Dedifferentiated amniotic fluid mesenchymal stem cell (primary cell): ENCODE data around the gene WDR7.

Experiments used
- DNase-seq: peaks from one replicate; pipeline ENCODE4 v3.0.0-alpha.2; 2016; ENCODE audit errors: extremely low spot score

WDR7 gene

DNA sequence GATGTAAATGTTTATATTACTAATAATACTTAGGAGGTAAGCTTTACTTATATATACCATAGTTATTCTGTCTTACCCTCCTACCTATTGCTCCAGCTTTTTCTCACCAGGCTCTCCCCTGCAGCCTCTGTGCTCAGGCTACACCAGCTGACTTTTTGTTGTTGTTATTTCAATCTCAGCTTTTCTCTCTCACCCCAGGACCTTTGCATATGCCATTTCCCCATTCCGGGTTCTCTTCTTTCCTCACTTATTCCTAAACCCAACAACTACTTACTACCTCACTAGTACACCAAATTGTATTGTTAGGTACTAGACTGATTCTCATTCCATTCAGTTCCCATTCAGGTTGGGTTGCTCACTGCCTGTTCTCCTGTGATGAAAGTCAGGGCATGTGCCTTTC lies 339.5 kb downstream of the WDR7 start:
- no peak for DNase-seq

DNA sequence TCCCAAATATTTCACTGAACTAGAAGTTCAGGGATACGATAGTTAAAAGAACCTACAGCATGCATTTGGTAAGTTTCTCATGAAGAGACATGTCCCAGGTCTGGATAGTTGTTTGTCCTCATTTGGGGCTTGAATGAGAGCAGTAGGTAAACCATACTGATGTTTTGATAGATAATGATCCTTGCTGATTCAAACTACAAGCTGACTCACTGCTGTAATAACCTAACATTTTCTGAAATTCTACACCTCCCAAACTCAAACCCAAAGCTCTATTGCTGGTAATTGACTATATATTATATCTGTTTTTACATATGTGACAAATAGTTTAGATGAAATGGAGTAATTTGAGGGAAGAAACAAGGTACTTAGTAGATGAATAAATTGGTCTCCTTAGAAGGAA lies 341.6 kb downstream of the WDR7 start:
- no peak for DNase-seq

DNA sequence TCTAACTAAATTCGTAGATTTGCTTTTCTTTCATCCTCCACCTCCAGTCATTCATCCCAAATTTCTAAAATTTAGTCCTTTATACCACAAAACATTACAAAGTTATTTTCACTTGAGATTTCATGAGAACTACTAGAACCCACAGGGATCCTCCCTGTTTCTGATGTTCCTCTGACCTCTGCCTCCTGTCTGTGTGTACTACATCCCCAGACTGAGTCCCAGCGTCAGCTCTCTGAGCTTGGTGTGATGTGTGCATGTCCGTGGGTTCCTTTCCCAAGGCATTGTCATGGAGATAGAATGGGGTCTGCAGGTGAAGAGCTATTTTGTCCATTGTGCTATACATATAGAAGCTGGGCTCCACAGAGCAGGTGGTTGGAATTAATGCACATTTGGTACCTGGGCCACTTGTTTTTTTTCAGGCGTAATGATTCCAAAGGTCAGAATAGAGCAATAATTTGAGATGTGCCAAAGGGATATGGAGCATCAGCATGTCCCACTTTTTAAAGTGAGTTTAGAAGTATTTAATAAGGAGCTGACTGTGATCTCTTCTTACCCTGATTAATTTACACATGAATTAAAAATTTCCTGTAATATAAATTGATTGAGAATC lies 344.5 kb downstream of the WDR7 start:
- no peak for DNase-seq

- DNase-seq = no peak
These were observed 346.0 kb downstream of the WDR7 start for GRCh38 chr18:56997200-56997599.

GRCh38 chr18:56999823-57000222 lies 348.7 kb downstream of the WDR7 start:
- DNase-seq = no peak

- no peak for DNase-seq
These were observed 351.5 kb downstream of the WDR7 start for GRCh38 chr18:57002627-57003026.

- no peak for DNase-seq
These were observed 352.2 kb downstream of the WDR7 start for GRCh38 chr18:57003342-57003741.

- peak; percentile 47 for DNase-seq
These were observed 353.4 kb downstream of the WDR7 start for GRCh38 chr18:57004366-57005121.

DNA sequence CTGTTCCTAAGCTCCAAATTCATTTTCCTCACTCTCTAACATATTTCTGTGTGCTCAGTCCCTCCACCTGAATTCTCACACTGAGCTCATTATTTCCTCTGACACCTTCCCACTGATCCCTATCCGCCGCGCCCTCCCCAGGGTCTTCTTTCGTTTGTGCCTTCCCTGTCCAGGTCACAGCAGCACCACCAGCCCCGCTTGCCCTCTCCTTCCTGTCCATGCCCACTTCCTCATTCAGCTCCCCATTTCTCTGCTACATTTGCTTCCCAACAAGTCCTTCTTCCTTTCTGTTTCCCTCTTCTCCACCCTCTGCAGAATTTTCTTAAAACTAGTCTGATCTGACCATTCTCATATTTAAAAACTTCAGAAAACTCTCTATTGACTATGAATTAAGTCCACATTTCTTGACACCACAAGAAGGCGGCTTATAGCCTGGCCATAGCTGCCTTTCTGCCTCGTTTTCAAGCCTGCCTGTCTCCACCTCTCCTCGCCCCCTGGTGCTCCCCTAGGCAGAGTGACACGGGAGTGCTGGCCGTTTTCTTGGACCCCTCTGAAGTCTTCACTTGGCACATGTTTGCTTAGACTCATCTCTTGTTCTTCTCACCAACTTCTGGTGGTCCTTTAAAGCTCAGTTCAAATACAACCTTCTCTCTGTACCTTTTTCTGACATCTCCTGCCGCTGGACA lies 357.0 kb downstream of the WDR7 start:
- DNase-seq = no peak

- no peak for DNase-seq
These were observed 358.7 kb downstream of the WDR7 start for GRCh38 chr18:57009844-57010243.

- no peak for DNase-seq
These were observed 363.7 kb downstream of the WDR7 start for GRCh38 chr18:57014772-57015413.

GRCh38 chr18:57015451-57015850 lies 364.3 kb downstream of the WDR7 start:
- no peak for DNase-seq

DNA sequence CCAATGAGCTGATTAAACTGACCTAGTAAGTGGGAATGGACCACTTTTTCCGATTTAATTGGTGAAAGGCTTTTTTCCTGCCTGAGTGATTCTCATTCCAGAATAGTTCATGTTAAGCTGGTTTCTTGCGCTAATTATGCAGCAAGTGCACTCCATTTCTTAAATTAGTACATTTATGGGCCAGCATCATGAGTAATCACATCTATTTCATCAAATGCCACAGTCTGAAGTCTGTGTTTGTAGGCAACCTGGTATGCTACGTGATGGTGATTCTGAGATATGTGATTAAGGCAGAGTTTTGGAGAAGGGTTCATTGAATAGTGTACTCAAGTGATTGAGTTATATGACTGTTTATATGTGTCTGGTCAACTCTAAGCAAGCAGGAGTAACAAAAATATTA lies 367.7 kb downstream of the WDR7 start:
- DNase-seq = no peak

- DNase-seq = no peak
These were observed 371.6 kb downstream of the WDR7 start for GRCh38 chr18:57022716-57023115.

GRCh38 chr18:57023275-57023882 lies 372.2 kb downstream of the WDR7 start:
- no peak for DNase-seq

- no peak for DNase-seq
These were observed 374.4 kb downstream of the WDR7 start for GRCh38 chr18:57025540-57025939.

- no peak for DNase-seq
These were observed 375.2 kb downstream of the WDR7 start for GRCh38 chr18:57026316-57026715.

DNA sequence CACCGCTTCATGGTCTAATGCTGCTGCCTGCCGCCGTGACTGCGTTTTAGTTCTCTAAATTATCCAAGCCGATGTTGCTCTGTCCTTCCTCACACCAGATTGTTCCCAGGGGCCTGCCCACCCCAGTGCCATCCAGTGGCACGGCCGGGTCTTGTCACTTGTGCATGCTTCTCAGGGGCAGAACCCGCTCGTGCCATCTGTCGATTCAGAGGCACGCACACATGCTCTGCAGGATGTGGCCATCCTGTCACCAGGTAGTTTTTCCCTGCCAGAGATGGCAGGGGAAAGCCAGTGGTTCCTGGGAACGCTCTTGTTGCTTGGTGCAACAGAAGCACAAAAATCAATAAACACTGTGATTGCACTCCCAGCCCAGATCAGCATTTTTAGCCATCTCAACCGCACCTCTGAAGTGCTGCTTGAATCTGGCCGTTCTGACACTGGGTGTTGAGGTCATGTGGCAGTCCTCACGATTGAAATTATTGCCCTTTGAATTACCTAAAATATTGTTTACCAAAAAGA lies 376.1 kb downstream of the WDR7 start:
- no peak for DNase-seq

DNA sequence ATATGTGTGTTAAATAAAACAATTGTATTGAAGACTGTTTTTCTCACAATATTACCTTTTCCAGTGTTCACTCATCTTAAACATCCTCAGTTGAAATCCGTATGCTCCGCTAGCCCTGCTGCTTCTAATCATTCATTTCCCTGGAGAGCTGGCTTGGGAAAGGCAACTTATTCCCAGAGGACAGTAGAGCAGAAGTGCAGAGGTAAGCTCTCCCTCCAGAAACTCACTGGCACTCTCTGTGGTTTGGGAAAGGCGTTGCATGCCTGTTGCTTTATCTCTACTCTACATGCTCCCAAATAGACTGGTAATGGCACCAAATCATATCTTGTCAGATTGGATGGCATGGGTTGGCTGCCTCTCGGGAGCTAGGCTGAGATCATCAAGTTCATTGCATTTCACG lies 378.6 kb downstream of the WDR7 start:
- no peak for DNase-seq

GRCh38 chr18:57030417-57030816 lies 379.3 kb downstream of the WDR7 start:
- DNase-seq = no peak

GRCh38 chr18:57035590-57035989 lies 384.4 kb downstream of the WDR7 start:
- no peak for DNase-seq

DNA sequence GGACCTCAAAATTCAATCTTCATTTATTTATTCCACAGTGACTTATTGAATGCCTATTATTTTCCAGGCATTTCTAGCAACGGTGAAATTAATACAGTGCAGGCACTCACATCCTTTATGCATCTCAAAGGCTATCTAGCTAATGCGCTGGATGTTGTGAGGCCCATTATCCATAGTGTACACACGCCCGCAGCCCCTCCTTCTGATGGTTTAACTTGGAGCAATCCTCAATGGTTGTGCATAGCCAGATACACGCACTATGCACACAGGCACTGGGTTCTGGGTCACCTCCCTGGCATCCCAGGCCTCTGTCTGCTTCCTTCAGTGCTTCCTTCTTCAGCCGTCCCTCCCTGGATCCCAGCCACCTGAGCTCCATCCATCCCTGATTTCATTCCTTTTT lies 387.2 kb downstream of the WDR7 start:
- DNase-seq = no peak
